PC-3 (cell line): Measurements from ENCODE around the gene TRPC4AP. TPM values are rescaled to one million over a fixed set of nuclear protein-coding genes. Genes with fewer than 3 reads are reported as not detected.

Experiments
- ATAC-seq: fragments of 200-7000 bp; cut with Tn5 transposase; 2 replicates; pipeline ENCODE4 v1.9.1; 2020; ENCODE audit warnings: mild to moderate bottlenecking, moderate library complexity
- BruUV-seq: library from RNA; stranded (reverse); fragments of 400-500 nt; replicated peaks from 2 replicates; lab custom pipeline; 2021; lab: Mats Ljungman, UMichigan
- CTCF ChIA-PET: fragments of 300-600 bp; sonication (Branson Sonifier 250); formaldehyde crosslinking; loops from one replicate; lab custom pipeline; 2022; ENCODE audit warnings: antibody characterized with exemption; lab: Charles Lee
- POLR2A ChIA-PET: fragments of 300-600 bp; sonication (Branson Sonifier 250); formaldehyde crosslinking; loops from one replicate; lab custom pipeline; 2022; ENCODE audit warnings: antibody characterized with exemption; ENCODE audit not compliant: unreplicated experiment; lab: Charles Lee
- DNase-seq: peaks from one replicate; pipeline ENCODE4 v3.0.0-alpha.2; 2015
- H2AFZ ChIP-seq: fragments of 300-600 bp; sonication (generic); 2 replicates; pipeline ENCODE4 v1.6.0; 2016; ENCODE audit warnings: antibody characterized with exemption, low read length
- H3F3A ChIP-seq: fragments of 300-600 bp; sonication (generic); one replicate; pipeline ENCODE4 v1.6.0; 2017; ENCODE audit warnings: antibody characterized with exemption, low read length, control low read depth, mild to moderate bottlenecking; ENCODE audit not compliant: unreplicated experiment
- H3K27ac ChIP-seq: fragments of 300-600 bp; sonication (generic); 2 replicates; pipeline ENCODE4 v1.5.1; 2016; ENCODE audit warnings: mild to moderate bottlenecking, low read length
- H3K27me3 ChIP-seq: fragments of 300-600 bp; sonication (generic); 2 replicates; pipeline ENCODE4 v1.6.1; 2016; ENCODE audit warnings: low read length, mixed read lengths
- H3K36me3 ChIP-seq: fragments of 300-600 bp; sonication (generic); 2 replicates; pipeline ENCODE4 v1.6.1; 2016; ENCODE audit warnings: low read depth, mixed run types, low read length, mixed read lengths
- H3K4me1 ChIP-seq: fragments of 300-600 bp; sonication (generic); 2 replicates; pipeline ENCODE4 v1.5.1; 2016; ENCODE audit warnings: low read length; ENCODE audit not compliant: insufficient read depth
- H3K4me2 ChIP-seq: fragments of 300-600 bp; sonication (generic); 2 replicates; pipeline ENCODE4 v1.6.0; 2016; ENCODE audit warnings: low read length
- H3K4me3 ChIP-seq: fragments of 300-600 bp; sonication (generic); 2 replicates; pipeline ENCODE4 v1.5.1; 2016; ENCODE audit warnings: mild to moderate bottlenecking, low read length, mixed read lengths
- H3K79me2 ChIP-seq: fragments of 300-600 bp; sonication (generic); 2 replicates; pipeline ENCODE4 v1.6.1; 2017; ENCODE audit warnings: low read length, mixed read lengths
- H3K9ac ChIP-seq: fragments of 300-600 bp; sonication (generic); 2 replicates; pipeline ENCODE4 v1.6.0; 2016; ENCODE audit warnings: mild to moderate bottlenecking, low read length
- H3K9me2 ChIP-seq: fragments of 300-600 bp; sonication (generic); replicated peaks from 2 replicates; pipeline ENCODE4 v1.6.1; 2016; ENCODE audit warnings: mixed run types, low read length, mixed read lengths
- H3K9me3 ChIP-seq: fragments of 300-600 bp; sonication (generic); 2 replicates; pipeline ENCODE4 v1.6.1; 2016; ENCODE audit warnings: low read length, mixed read lengths
- H4K20me1 ChIP-seq: fragments of 300-600 bp; sonication (generic); 2 replicates; pipeline ENCODE4 v1.6.1; 2016; ENCODE audit warnings: low read length, mixed read lengths
- EZH2 ChIP-seq: fragments of 300-600 bp; sonication (generic); IDR thresholded peaks from one replicate; pipeline ENCODE4 v1.6.1; 2017; ENCODE audit warnings: antibody characterized with exemption, mild to moderate bottlenecking, low read length; ENCODE audit not compliant: unreplicated experiment
- EZH2phosphoT487 ChIP-seq: fragments of 300-600 bp; sonication (generic); IDR thresholded peaks from 2 replicates; pipeline ENCODE4 v1.6.1; 2018; ENCODE audit warnings: mild to moderate bottlenecking, antibody characterized with exemption, low read length, borderline replicate concordance
- intact Hi-C: fragments of 100-400 bp; cut with micrococcal nuclease; formaldehyde crosslinking; loops from 2 replicates; pipeline ENCODE4 v1.9.0; 2023
- total RNA-seq: library from RNA; depleted of rRNA; stranded (reverse); fragments of >200 nt; gene quantifications from 2 replicates; pipeline ENCODE4 v1.2.3, GENCODE V29; 2014
- TF ChIP-seq, protein P1 (sequence below): fragments of 300-600 bp; sonication (generic); conservative IDR thresholded peaks from 2 replicates; pipeline ENCODE4 v1.5.1; 2017; ENCODE audit warnings: antibody characterized with exemption, low read depth, mild to moderate bottlenecking, low read length

Gene TRPC4AP
- total RNA-seq, 1 experiment from 2014 or later = 46.9 TPM

DNA sequence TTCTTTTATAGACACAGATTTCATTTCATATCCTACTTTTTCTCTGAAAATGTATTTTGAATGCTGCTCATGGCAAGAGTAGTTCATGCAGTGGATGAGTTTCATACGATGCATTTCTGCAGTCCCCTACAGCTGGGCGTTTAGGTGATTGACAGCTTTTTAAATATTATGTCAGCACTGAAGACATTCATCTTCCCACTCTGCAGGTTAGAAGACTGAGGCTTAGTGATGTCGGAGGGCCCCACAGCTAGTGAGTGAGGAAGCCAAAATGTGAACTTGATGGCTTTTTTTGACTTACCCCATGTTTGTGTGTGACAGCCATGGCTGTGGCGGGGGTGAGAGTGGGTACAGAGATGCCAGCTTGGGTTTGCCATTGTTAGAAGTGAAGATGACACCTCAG is 103.5 kb downstream of the TRPC4AP start:
- no peaks in the 10 kb centered on the region for H3K9me2 ChIP-seq
- no peak overlapping the region for H3K9ac ChIP-seq
- POLR2A ChIA-PET = no interaction called here
- H3K79me2 ChIP-seq = no peaks in the 10 kb centered on the region
- H3K27me3 ChIP-seq = no peaks in the 10 kb centered on the region
- no peak overlapping the region for H3K4me2 ChIP-seq
- no peak for ATAC-seq
- no peak overlapping the region for H2AFZ ChIP-seq
- CTCF ChIA-PET = interaction anchor here (0.8 kb wide), 1 partner anchor 115 kb away, joined by 3 read pairs; no protein-coding TSS in a partner anchor
- H3K27ac ChIP-seq = no peak overlapping the region
- no peak overlapping the region for H3K4me3 ChIP-seq
- H3F3A ChIP-seq = no peaks in the 10 kb centered on the region
- no peaks in the 10 kb centered on the region for H3K36me3 ChIP-seq
- peaks cover 5% of the 10 kb centered on the region for H3K4me1 ChIP-seq
- H3K9me3 ChIP-seq = no peaks in the 10 kb centered on the region
- DNase-seq = no peak
- no TSS peak for BruUV-seq
- no peaks in the 10 kb centered on the region for H4K20me1 ChIP-seq
- TF ChIP-seq, protein P1, sequence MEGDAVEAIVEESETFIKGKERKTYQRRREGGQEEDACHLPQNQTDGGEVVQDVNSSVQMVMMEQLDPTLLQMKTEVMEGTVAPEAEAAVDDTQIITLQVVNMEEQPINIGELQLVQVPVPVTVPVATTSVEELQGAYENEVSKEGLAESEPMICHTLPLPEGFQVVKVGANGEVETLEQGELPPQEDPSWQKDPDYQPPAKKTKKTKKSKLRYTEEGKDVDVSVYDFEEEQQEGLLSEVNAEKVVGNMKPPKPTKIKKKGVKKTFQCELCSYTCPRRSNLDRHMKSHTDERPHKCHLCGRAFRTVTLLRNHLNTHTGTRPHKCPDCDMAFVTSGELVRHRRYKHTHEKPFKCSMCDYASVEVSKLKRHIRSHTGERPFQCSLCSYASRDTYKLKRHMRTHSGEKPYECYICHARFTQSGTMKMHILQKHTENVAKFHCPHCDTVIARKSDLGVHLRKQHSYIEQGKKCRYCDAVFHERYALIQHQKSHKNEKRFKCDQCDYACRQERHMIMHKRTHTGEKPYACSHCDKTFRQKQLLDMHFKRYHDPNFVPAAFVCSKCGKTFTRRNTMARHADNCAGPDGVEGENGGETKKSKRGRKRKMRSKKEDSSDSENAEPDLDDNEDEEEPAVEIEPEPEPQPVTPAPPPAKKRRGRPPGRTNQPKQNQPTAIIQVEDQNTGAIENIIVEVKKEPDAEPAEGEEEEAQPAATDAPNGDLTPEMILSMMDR = no peak
- TF ChIP-seq EZH2phosphoT487 (no peak), EZH2 (no peak)
- intact Hi-C loops = no loop called here

DNA sequence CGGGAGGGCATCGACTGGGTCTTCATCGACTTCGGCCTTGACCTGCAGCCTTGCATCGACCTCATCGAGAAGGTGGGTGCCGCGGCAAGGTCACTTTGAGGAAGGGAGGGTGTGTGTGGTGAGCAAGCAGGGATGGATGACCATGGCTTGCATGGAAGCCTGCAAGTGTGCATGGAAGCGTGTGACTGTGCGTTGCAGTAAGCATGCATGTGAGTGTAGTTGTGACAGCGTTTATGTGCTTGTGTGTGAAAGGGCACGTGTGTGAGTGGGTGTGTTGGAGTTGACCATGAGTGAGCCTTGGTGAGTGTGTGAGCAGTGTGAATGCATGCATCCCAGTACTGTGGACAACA is 104.4 kb downstream of the TRPC4AP start:
- H4K20me1 ChIP-seq = no peaks in the 10 kb centered on the region
- no peaks in the 10 kb centered on the region for H3K9me2 ChIP-seq
- no peaks in the 10 kb centered on the region for H3K79me2 ChIP-seq
- H3K4me3 ChIP-seq = no peak overlapping the region
- ATAC-seq (no peak), DNase-seq (no peak)
- TF ChIP-seq, protein P1 = no peak
- no peak for TF ChIP-seq EZH2phosphoT487
- no peak for TF ChIP-seq EZH2
- no peak overlapping the region for H3K4me2 ChIP-seq
- H3F3A ChIP-seq = no peaks in the 10 kb centered on the region
- CTCF ChIA-PET = interaction anchor here (0.8 kb wide), 1 partner anchor 114 kb away, joined by 3 read pairs; no protein-coding TSS in a partner anchor
- H3K27ac ChIP-seq = no peak overlapping the region
- no TSS peak for BruUV-seq
- H3K36me3 ChIP-seq = no peaks in the 10 kb centered on the region
- H2AFZ ChIP-seq = no peak overlapping the region
- intact Hi-C loops = no loop called here
- no peak overlapping the region for H3K9ac ChIP-seq
- POLR2A ChIA-PET = interaction anchor here (0.6 kb wide), 1 partner anchor 196 kb away, joined by 12 read pairs; no protein-coding TSS in a partner anchor
- no peaks in the 10 kb centered on the region for H3K9me3 ChIP-seq
- no peaks in the 10 kb centered on the region for H3K27me3 ChIP-seq
- peaks cover 5% of the 10 kb centered on the region for H3K4me1 ChIP-seq

DNA sequence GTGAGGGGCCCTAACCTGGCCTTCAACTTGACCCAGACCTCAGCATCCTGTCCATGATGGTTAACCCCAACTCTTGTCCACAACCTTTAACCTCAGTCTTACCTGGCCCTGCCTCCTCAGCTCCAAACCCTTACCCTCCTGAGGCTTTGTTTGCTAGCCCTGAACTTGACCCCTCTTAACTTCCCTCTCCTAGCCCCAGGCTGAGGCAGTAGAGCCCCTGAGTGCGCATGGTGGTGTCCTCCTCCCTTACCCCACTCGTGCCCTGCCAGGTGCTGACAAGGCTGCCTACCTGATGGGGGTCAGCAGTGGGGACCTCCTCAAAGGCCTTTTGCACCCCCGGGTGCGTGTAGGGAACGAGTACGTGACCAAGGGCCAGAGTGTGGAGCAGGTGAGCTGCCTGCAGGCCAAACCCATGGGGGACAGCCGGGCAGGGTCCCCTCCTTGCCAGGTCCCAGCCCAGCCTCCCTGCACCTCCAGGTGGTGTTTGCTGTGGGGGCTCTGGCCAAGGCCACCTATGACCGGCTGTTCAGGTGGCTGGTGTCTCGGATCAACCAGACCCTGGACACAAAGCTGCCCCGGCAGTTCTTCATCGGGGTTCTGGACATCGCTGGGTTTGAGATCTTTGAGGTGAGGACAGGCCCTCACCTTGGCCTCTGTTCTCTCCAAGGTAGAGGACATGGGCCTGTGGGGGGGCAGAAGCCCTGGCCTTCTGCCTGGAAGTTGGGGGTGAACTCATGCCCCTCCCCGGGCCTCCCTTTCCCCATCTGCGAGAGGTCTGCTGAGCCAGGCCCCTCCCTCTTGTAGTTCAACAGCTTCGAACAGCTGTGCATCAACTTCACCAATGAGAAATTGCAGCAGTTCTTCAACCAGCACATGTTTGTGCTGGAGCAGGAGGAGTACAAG is 105.1 kb downstream of the TRPC4AP start:
- ChIA-PET CTCF (no interaction called here), POLR2A (no interaction called here)
- TSS peak; percentile 3 for BruUV-seq

More for the DNA sequence above, 105.1 kb downstream of the TRPC4AP start:
- Histone ChIP-seq H3K9me3 (no peaks in the 10 kb centered on the region), H3K9me2 (no peaks in the 10 kb centered on the region), H2AFZ (no peak overlapping the region), H4K20me1 (no peaks in the 10 kb centered on the region), H3K4me2 (no peak overlapping the region), H3K9ac (no peak overlapping the region), H3K79me2 (no peaks in the 10 kb centered on the region), H3K4me3 (no peak overlapping the region), H3K4me1 (peaks cover 5% of the 10 kb centered on the region), H3K27ac (no peak overlapping the region), H3K36me3 (no peaks in the 10 kb centered on the region), H3K27me3 (no peaks in the 10 kb centered on the region), H3F3A (no peaks in the 10 kb centered on the region)
- intact Hi-C loops = no loop called here
- TF ChIP-seq EZH2 (no peak), EZH2phosphoT487 (no peak)
- TF ChIP-seq, protein P1 = no peak
- no peak for ATAC-seq
- DNase-seq = no peak
